PC-9 (cell line): ENCODE data around the gene PSME4. TPM values are rescaled to one million over a fixed set of nuclear protein-coding genes. Genes with fewer than 3 reads are reported as not detected.

Experiments
- BruUV-seq: library from RNA; stranded (reverse); fragments of 400-500 nt; replicated peaks from 2 replicates; lab custom pipeline; 2021; lab: Mats Ljungman, UMichigan
- CTCF ChIA-PET: fragments of 300-600 bp; sonication (Branson Sonifier 250); formaldehyde crosslinking; loops from one replicate; lab custom pipeline; 2022; ENCODE audit warnings: antibody characterized with exemption; lab: Charles Lee
- POLR2A ChIA-PET: fragments of 300-600 bp; sonication (Branson Sonifier 250); formaldehyde crosslinking; loops from one replicate; lab custom pipeline; 2022; ENCODE audit warnings: antibody characterized with exemption; ENCODE audit not compliant: unreplicated experiment; lab: Charles Lee
- DNase-seq, 2 experiments: peaks; one replicate each; pipeline versions ENCODE4 v3.0.0 to v3.0.0-alpha.2; 2015 to 2022; ENCODE audit warnings: mixed read lengths in 1 of 2
- H2AFZ ChIP-seq: fragments of 200-600 bp; sonication (generic); 2 replicates; pipeline ENCODE4 v1.8.1; 2017; ENCODE audit warnings: antibody characterized with exemption
- H3F3A ChIP-seq: fragments of 200-600 bp; sonication (generic); 2 replicates; pipeline ENCODE4 v1.8.1; 2017; ENCODE audit warnings: antibody characterized with exemption, mild to moderate bottlenecking, low read depth; ENCODE audit not compliant: insufficient read depth
- H3K27ac ChIP-seq: fragments of 200-600 bp; sonication (generic); 2 replicates; pipeline ENCODE4 v1.6.1; 2016; ENCODE audit warnings: mixed run types
- H3K27me3 ChIP-seq: fragments of 200-600 bp; sonication (generic); 2 replicates; pipeline ENCODE4 v1.6.1; 2016; ENCODE audit warnings: low read depth, mixed run types; ENCODE audit not compliant: insufficient read depth
- H3K36me3 ChIP-seq: fragments of 200-600 bp; sonication (generic); 2 replicates; pipeline ENCODE4 v1.6.1; 2016; ENCODE audit warnings: low read depth, mixed run types
- H3K4me1 ChIP-seq: fragments of 200-600 bp; sonication (generic); replicated peaks from 2 replicates; pipeline ENCODE4 v1.6.1; 2016; ENCODE audit warnings: mixed run types; ENCODE audit not compliant: insufficient read depth
- H3K4me2 ChIP-seq: fragments of 200-600 bp; sonication (generic); 2 replicates; pipeline ENCODE4 v1.6.1; 2017; ENCODE audit warnings: mixed run types
- H3K4me3 ChIP-seq: fragments of 200-600 bp; sonication (generic); 2 replicates; pipeline ENCODE4 v1.6.1; 2016; ENCODE audit warnings: mixed run types
- H3K79me2 ChIP-seq: fragments of 200-600 bp; sonication (generic); 2 replicates; pipeline ENCODE4 v1.6.1; 2017; ENCODE audit warnings: low read depth, mixed run types
- H3K9me2 ChIP-seq: fragments of 200-600 bp; sonication (generic); 2 replicates; pipeline ENCODE4 v1.8.1; 2017; ENCODE audit warnings: mild to moderate bottlenecking; ENCODE audit not compliant: insufficient read depth
- H3K9me3 ChIP-seq: fragments of 200-600 bp; sonication (generic); 2 replicates; pipeline ENCODE4 v1.8.1; 2016; ENCODE audit warnings: low read depth; ENCODE audit not compliant: insufficient read depth
- H4K20me1 ChIP-seq: fragments of 200-600 bp; sonication (generic); 2 replicates; pipeline ENCODE4 v1.8.1; 2017; ENCODE audit not compliant: insufficient read depth
- CTCF ChIP-seq: fragments of 200-600 bp; sonication (generic); conservative IDR thresholded peaks from 2 replicates; pipeline ENCODE4 v1.6.1; 2017; ENCODE audit warnings: mixed run types, antibody characterized with exemption, mild to moderate bottlenecking, moderate library complexity
- EZH2 ChIP-seq: fragments of 200-600 bp; sonication (generic); IDR thresholded peaks from 2 replicates; pipeline ENCODE4 v1.8.0; 2017; ENCODE audit warnings: antibody characterized with exemption, low read depth
- intact Hi-C: fragments of 100-400 bp; cut with micrococcal nuclease; formaldehyde crosslinking; loops from one replicate; pipeline ENCODE4 v1.10.0; 2022; ENCODE audit not compliant: unreplicated experiment
- total RNA-seq: library from RNA; stranded (reverse); gene quantifications from 2 replicates; pipeline ENCODE4 v1.2.3, GENCODE V29; 2021

PSME4 gene
- total RNA-seq, 1 experiment from 2014 or later, result 99.5 TPM

- TF ChIP-seq CTCF (no peak), EZH2 (no peak)
- no peak overlapping the region for H2AFZ ChIP-seq
- no peaks in the 10 kb centered on the region for H3K9me2 ChIP-seq
- H3K27me3 ChIP-seq, result no peaks in the 10 kb centered on the region
- H3K4me2 ChIP-seq, result no peak overlapping the region
- H3K9me3 ChIP-seq, result no peaks in the 10 kb centered on the region
- CTCF ChIA-PET, result no interaction called here
- POLR2A ChIA-PET, result no interaction called here
- BruUV-seq, result no TSS peak
- H3K4me3 ChIP-seq, result no peak overlapping the region
- H3K36me3 ChIP-seq, result peaks cover 41% of the 10 kb centered on the region
- H3F3A ChIP-seq, result peaks cover 35% of the 10 kb centered on the region
- peaks cover 6% of the 10 kb centered on the region; the same call in 1 of the 2 replicates for H4K20me1 ChIP-seq
- H3K27ac ChIP-seq, result no peak overlapping the region
- H3K4me1 ChIP-seq, result peaks cover 21% of the 10 kb centered on the region
- no peaks in the 10 kb centered on the region for H3K79me2 ChIP-seq
- intact Hi-C loops, result no loop called here
- no peak for DNase-seq
These were observed 107.1 kb downstream of the PSME4 start for GRCh38 chr2:53863538-53864227.

DNA sequence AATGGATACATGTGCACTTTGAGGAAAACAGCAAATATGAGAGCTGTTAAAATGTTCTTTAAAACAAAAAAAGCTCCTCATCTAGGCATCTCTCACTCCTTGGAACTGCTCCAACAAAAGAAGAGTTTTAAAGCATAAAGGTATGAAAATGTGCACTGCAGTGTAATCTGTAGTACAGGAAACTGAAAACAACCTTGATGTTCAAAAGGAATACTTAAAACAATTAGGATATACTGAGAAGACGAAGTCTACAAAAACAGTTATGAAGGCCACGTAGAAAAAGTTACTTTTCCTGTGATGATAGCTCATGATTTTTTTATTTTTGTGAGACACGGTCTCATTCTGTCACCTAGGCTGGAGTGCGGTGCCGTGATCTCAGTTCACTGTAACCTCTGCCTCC, 109.0 kb downstream of the PSME4 start:
- no peak for TF ChIP-seq CTCF
- no peak for TF ChIP-seq EZH2
- Histone ChIP-seq H3K9me3 (no peaks in the 10 kb centered on the region), H3K79me2 (no peaks in the 10 kb centered on the region), H4K20me1 (peaks cover 6% of the 10 kb centered on the region), H3K4me3 (no peak overlapping the region), H3F3A (peaks cover 31% of the 10 kb centered on the region; the same call in 1 of the 2 replicates), H2AFZ (no peak overlapping the region), H3K4me2 (no peak overlapping the region), H3K9me2 (no peaks in the 10 kb centered on the region), H3K4me1 (peaks cover 21% of the 10 kb centered on the region), H3K27ac (no peak overlapping the region), H3K27me3 (no peaks in the 10 kb centered on the region), H3K36me3 (peaks cover 30% of the 10 kb centered on the region)
- ChIA-PET POLR2A (no interaction called here), CTCF (no interaction called here)
- intact Hi-C loops, result no loop called here
- BruUV-seq, result no TSS peak
- no peak for DNase-seq

DNA sequence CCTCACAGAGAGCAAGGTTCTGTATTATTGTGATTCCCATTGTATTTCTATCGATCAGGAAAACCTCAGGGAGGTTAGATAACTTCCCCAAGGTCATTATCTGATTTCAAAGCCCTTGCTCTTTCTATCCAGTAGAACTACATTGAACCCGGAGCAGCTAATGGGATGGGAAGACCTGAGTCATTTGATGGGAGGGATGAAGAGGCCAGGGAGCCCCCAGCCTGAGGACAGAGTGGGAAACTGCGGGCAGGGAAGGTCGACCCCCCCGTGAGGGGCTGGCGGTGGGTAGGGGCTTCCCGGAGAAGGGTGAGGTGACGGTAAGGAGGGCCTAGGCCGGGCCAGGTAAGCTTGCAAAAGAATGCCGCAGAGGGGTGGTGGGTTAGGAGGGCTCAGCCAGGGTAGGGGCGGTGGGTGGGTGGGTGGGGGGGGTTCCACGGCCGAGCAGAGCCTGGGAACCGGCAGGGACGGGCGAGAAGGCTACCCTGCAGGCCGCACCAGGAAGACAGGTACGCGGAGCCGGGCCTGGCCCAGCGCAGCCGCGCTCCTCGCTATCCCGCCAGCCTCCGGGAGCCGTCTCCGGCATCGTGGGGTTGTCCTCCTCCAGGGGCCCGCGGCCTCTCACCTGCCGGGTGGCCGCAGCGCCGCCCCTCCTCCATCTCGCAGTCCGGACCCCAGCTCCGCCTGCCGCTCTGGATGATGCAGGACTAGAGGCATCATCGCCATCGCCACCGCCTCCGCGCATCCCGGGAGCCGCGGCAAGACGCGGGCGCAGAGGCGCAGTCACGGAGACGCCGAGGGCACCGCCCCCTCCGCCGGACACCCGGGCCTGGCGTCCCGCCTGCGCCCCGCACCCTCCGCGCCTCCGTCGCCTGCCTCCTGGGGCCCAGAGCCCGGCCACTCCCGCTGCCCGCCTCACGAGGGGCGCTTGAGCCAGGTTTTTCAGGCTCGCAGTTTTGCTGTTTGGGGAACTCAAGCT, 111.3 kb downstream of the PSME4 start, which contains the start of gene GPR75:
TSS of gene GPR75 (minus strand) at position 762 of the 976 bp plus-strand sequence. CDS start 5,211 bp downstream, outside the sequence.
- Histone ChIP-seq H3K4me1 (no peaks in the 10 kb centered on the region), H3K27ac (no peak within 1 kb of the TSS), H3K4me3 (no peak within 1 kb of the TSS), H3K9me2 (no peaks in the 10 kb centered on the region), H3K36me3 (peaks cover 12% of the 10 kb centered on the region; the same call in 1 of the 2 replicates), H3K27me3 (no peaks in the 10 kb centered on the region), H2AFZ (no peak within 1 kb of the TSS), H4K20me1 (no peaks in the 10 kb centered on the region; the same call in none of the 2 replicates), H3K9me3 (no peaks in the 10 kb centered on the region), H3F3A (peaks cover 16% of the 10 kb centered on the region; the same call in 1 of the 2 replicates), H3K79me2 (no peaks in the 10 kb centered on the region), H3K4me2 (no peak within 1 kb of the TSS)
- CTCF ChIA-PET, result no interaction called here
- intact Hi-C loops, result no loop called here
- no peak for TF ChIP-seq EZH2
- no peak for TF ChIP-seq CTCF
- DNase-seq, result no peak
- BruUV-seq, result no TSS peak
- POLR2A ChIA-PET, result no interaction called here
